ENCODE data around the gene WDFY3. TPM values are rescaled to one million over a fixed set of nuclear protein-coding genes. Genes with fewer than 3 reads are reported as not detected.

Gene WDFY3
- total and polyA plus RNA-seq, 8 donors: 39.4 to 137 (median 44.5) TPM

GRCh38 chr4:84914686-84915395 is 51.6 kb downstream of the WDFY3 start:
- H3K36me3 ChIP-seq: no peaks in the 10 kb centered on the region
- DNase-seq: no peak
- TF ChIP-seq CTCF (IDR thresholded peaks at IDR 0.05): no peak
- ATAC-seq: no peak
- intact Hi-C loops (cut with DNase I): no loop called here
- H3K27ac ChIP-seq: peak overlapping the region in 1 of 2 donors; percentile 56
- no peaks in the 10 kb centered on the region for H3K9me3 ChIP-seq
- peaks cover 12 to 56% of the 10 kb centered on the region in 2 donors for H3K4me1 ChIP-seq
- no peak overlapping the region for H3K4me3 ChIP-seq
- no peaks in the 10 kb centered on the region for H3K27me3 ChIP-seq

- ATAC-seq (no peak), DNase-seq (no peak)
- H3K9me3 ChIP-seq: no peaks in the 10 kb centered on the region
- no peaks in the 10 kb centered on the region for H3K27me3 ChIP-seq
- no peak overlapping the region for H3K4me3 ChIP-seq
- TF ChIP-seq CTCF (IDR thresholded peaks at IDR 0.05): no peak
- peak overlapping the region in 1 of 2 donors; percentile 56 for H3K27ac ChIP-seq
- intact Hi-C loops (cut with DNase I): no loop called here
- no peaks in the 10 kb centered on the region for H3K36me3 ChIP-seq
- H3K4me1 ChIP-seq: peaks cover 12 to 61% of the 10 kb centered on the region in 2 donors
Observed at GRCh38 chr4:84913176-84913575, 53.3 kb downstream of the WDFY3 start.

- Histone ChIP-seq H3K36me3 (no peaks in the 10 kb centered on the region), H3K4me1 (peaks cover 12 to 65% of the 10 kb centered on the region in 2 donors), H3K27me3 (no peaks in the 10 kb centered on the region), H3K27ac (peak overlapping the region in 1 of 2 donors; percentile 11), H3K4me3 (no peak overlapping the region), H3K9me3 (no peaks in the 10 kb centered on the region)
- ATAC-seq: peak; percentile 78
- intact Hi-C loops (cut with DNase I): no loop called here
- no peak for TF ChIP-seq CTCF (IDR thresholded peaks at IDR 0.05)
- no peak for DNase-seq
Observed at GRCh38 chr4:84912741-84913140, 53.7 kb downstream of the WDFY3 start.

GRCh38 chr4:84908876-84909275 is 57.6 kb downstream of the WDFY3 start:
- DNase-seq (no peak), ATAC-seq (no peak)
- Histone ChIP-seq H3K9me3 (no peaks in the 10 kb centered on the region), H3K4me3 (no peak overlapping the region), H3K27ac (no peak overlapping the region), H3K36me3 (no peaks in the 10 kb centered on the region), H3K27me3 (no peaks in the 10 kb centered on the region), H3K4me1 (peaks cover 0 to 52% of the 10 kb centered on the region in 2 donors)
- intact Hi-C loops (cut with DNase I): no loop called here
- no peak for TF ChIP-seq CTCF (IDR thresholded peaks at IDR 0.05)

GRCh38 chr4:84907145-84907544 is 59.3 kb downstream of the WDFY3 start:
- Histone ChIP-seq H3K4me1 (peaks cover 0 to 38% of the 10 kb centered on the region in 2 donors), H3K36me3 (no peaks in the 10 kb centered on the region), H3K27me3 (no peaks in the 10 kb centered on the region), H3K9me3 (no peaks in the 10 kb centered on the region), H3K4me3 (no peak overlapping the region), H3K27ac (peak overlapping the region in 1 of 2 donors; percentile 63)
- TF ChIP-seq CTCF (IDR thresholded peaks at IDR 0.05): no peak
- ATAC-seq (peak; percentile 33), DNase-seq (no peak)
- intact Hi-C loops (cut with DNase I): no loop called here
